HCT116 (cell line): Measurements from ENCODE around the gene ASB7. TPM values are rescaled to one million over a fixed set of nuclear protein-coding genes. Genes with fewer than 3 reads are reported as not detected.

Experiments used
- ATAC-seq: fragments of 200-7000 bp; cut with Tn5 transposase; 2 replicates; pipeline ENCODE4 v1.9.1; 2020; ENCODE audit warnings: mild to moderate bottlenecking, moderate library complexity
- BruUV-seq: library from RNA; stranded (reverse); fragments of 400-500 nt; replicated peaks from 2 replicates; lab custom pipeline; 2021; lab: Mats Ljungman, UMichigan
- CTCF ChIA-PET: fragments of 300-600 bp; sonication (Branson Sonifier 250); formaldehyde crosslinking; loops from one replicate; lab custom pipeline; 2021; ENCODE audit warnings: antibody characterized with exemption; lab: Charles Lee
- POLR2A ChIA-PET: fragments of 300-600, 350-600 bp; sonication (Branson Sonifier 250); formaldehyde crosslinking; loops from one replicate; lab custom pipeline; 2021; ENCODE audit warnings: antibody characterized with exemption; lab: Charles Lee
- RAD21 ChIA-PET, 2 experiments: fragments of 300-600 bp; sonication (Branson Sonifier 250); formaldehyde crosslinking; loops; one replicate each; lab custom pipeline; 2023; ENCODE audit warnings: low total read pairs in 2 of 2; ENCODE audit not compliant: uncharacterized antibody in 2 of 2, unreplicated experiment in 2 of 2, low non-redundant PET in 1 of 2; lab: Charles Lee
- DNase-seq: peaks from one replicate; pipeline ENCODE4 v3.0.0-alpha.2; 2010; ENCODE audit warnings: low read depth, low spot score
- H2AFZ ChIP-seq: fragments of 200-600 bp; shearing (Covaris generic), sonication (generic); 2 replicates; pipeline ENCODE4 v1.6.1; 2017; ENCODE audit warnings: low read depth, mixed run types, mixed read lengths, antibody characterized with exemption, low read length; ENCODE audit not compliant: poor library complexity, severe bottlenecking
- H3K27ac ChIP-seq: 2 replicates; pipeline ENCODE4 v1.5.1; 2012; ENCODE audit warnings: low read depth, low read length
- H3K27me3 ChIP-seq: fragments of 200-600 bp; sonication (generic); 2 replicates; pipeline ENCODE4 v1.6.1; 2016; ENCODE audit warnings: mixed run types, low read length, mixed read lengths; ENCODE audit not compliant: insufficient read depth
- H3K36me3 ChIP-seq, 2 experiments: fragments of 200-500 bp in 1 of 2; fragments of 200-600 bp in 1 of 2; sonication (Bioruptor generic) in 1 of 2; sonication (generic) in 1 of 2; 2 replicates each; pipeline versions ENCODE4 v1.5.1 to v1.6.1; 2014 to 2016; ENCODE audit warnings: low read length in 2 of 2, inconsistent platforms in 1 of 2, mixed read lengths in 1 of 2, mixed run types in 1 of 2; ENCODE audit not compliant: insufficient read depth in 2 of 2, control insufficient read depth in 1 of 2
- H3K4me1 ChIP-seq, 2 experiments: fragments of 200-600 bp in 1 of 2; sonication (generic) in 1 of 2; 2 replicates each; pipeline versions ENCODE4 v1.5.1 to v1.6.1; 2012 to 2017; ENCODE audit warnings: low read length in 2 of 2, inconsistent platforms in 1 of 2, mild to moderate bottlenecking in 1 of 2, mixed read lengths in 1 of 2, mixed run types in 1 of 2, moderate library complexity in 1 of 2; ENCODE audit not compliant: insufficient read depth in 2 of 2, control insufficient read depth in 1 of 2
- H3K4me2 ChIP-seq: fragments of 200-600 bp; sonication (generic); 2 replicates; pipeline ENCODE4 v1.6.1; 2017; ENCODE audit warnings: mixed run types, low read length, mixed read lengths
- H3K4me3 ChIP-seq, 2 experiments: fragments of 200-600 bp in 1 of 2; sonication (generic) in 1 of 2; replicated peaks in 1 of 2; 2 replicates each; pipeline ENCODE4 v1.5.1; 2011 to 2016; ENCODE audit warnings: low read length in 2 of 2, control low read depth in 1 of 2, low read depth in 1 of 2, mild to moderate bottlenecking in 1 of 2, mixed read lengths in 1 of 2, mixed run types in 1 of 2
- H3K79me2 ChIP-seq: fragments of 200-600 bp; sonication (generic); 2 replicates; pipeline ENCODE4 v1.6.1; 2017; ENCODE audit warnings: mild to moderate bottlenecking, mixed run types, low read length, moderate library complexity, mixed read lengths; ENCODE audit not compliant: insufficient read depth
- H3K9ac ChIP-seq: fragments of 200-600 bp; sonication (generic); 2 replicates; pipeline ENCODE4 v1.6.1; 2016; ENCODE audit warnings: low read length, mixed read lengths
- H3K9me2 ChIP-seq: fragments of 200-600 bp; sonication (generic), shearing (Covaris generic); 2 replicates; pipeline ENCODE4 v1.6.1; 2017; ENCODE audit warnings: mixed run types, mild to moderate bottlenecking, moderate library complexity; ENCODE audit not compliant: insufficient read depth
- H3K9me3 ChIP-seq, 2 experiments: fragments of 200-500 bp in 1 of 2; fragments of 200-600 bp in 1 of 2; sonication (Bioruptor generic) in 1 of 2; sonication (generic) in 1 of 2; 2 replicates each; pipeline ENCODE4 v1.6.1; 2014 to 2017; ENCODE audit warnings: low read length in 2 of 2, mixed read lengths in 2 of 2, inconsistent platforms in 1 of 2, low read depth in 1 of 2, mild to moderate bottlenecking in 1 of 2, mixed run types in 1 of 2, moderate library complexity in 1 of 2; ENCODE audit not compliant: control insufficient read depth in 1 of 2, insufficient read depth in 1 of 2
- H4K20me1 ChIP-seq: fragments of 200-600 bp; sonication (generic), shearing (Covaris generic); 2 replicates; pipeline ENCODE4 v1.6.1; 2017; ENCODE audit warnings: mixed run types, mild to moderate bottlenecking, moderate library complexity; ENCODE audit not compliant: insufficient read depth
- EGR1 ChIP-seq: IDR thresholded peaks from 2 replicates; pipeline ENCODE4 v1.6.1; 2012; ENCODE audit warnings: low read depth
- ELF1 ChIP-seq: IDR thresholded peaks from 2 replicates; pipeline ENCODE4 v1.6.1; 2012; ENCODE audit warnings: low read depth, borderline replicate concordance
- SIN3A ChIP-seq: IDR thresholded peaks from 2 replicates; pipeline ENCODE4 v1.6.1; 2012; ENCODE audit warnings: low read depth
- YY1 ChIP-seq: IDR thresholded peaks from 2 replicates; pipeline ENCODE4 v1.6.1; 2011; ENCODE audit warnings: low read length, low read depth, moderate library complexity, mild to moderate bottlenecking; ENCODE audit not compliant: insufficient replicate concordance; ENCODE audit errors: extremely low read depth
- ZNF274 ChIP-seq: fragments of 200-500 bp; sonication (Bioruptor generic); IDR thresholded peaks from 2 replicates; pipeline ENCODE4 v1.6.1; 2014; ENCODE audit warnings: mild to moderate bottlenecking, low read depth, low read length, inconsistent platforms
- intact Hi-C: fragments of 100-400 bp; cut with micrococcal nuclease; formaldehyde crosslinking; loops from 2 replicates; pipeline ENCODE4 v1.10.0; 2022
- total RNA-seq: library from RNA; stranded (reverse); gene quantifications from one replicate; pipeline ENCODE4 v1.2.1, GENCODE V29; 2021; ENCODE audit not compliant: unreplicated experiment

ASB7 gene
- total RNA-seq, 1 experiment from 2014 or later: 16.6 TPM

- H4K20me1 ChIP-seq: no peaks in the 10 kb centered on the region
- no peak for TF ChIP-seq YY1
- TF ChIP-seq ELF1: no peak
- TF ChIP-seq SIN3A: no peak
- TF ChIP-seq, all 23 proteins: peak for 0
- Histone ChIP-seq H3K9me3 (no peaks in the 10 kb centered on the region), H3K4me1 (peaks cover 0 to 29% of the 10 kb centered on the region in 2 experiments; a peak in 2 of 4 replicates), H3K9me2 (no peaks in the 10 kb centered on the region), H3K36me3 (no peaks in the 10 kb centered on the region), H3K79me2 (no peaks in the 10 kb centered on the region), H3K27ac (no peak overlapping the region), H3K4me2 (no peak overlapping the region), H3K9ac (no peak overlapping the region), H3K4me3 (no peak overlapping the region), H3K27me3 (no peaks in the 10 kb centered on the region), H2AFZ (no peak overlapping the region)
- ATAC-seq (no peak), DNase-seq (no peak)
- ChIA-PET CTCF (interaction anchor here (1.5 to 3.0 kb wide), 2 partner anchors 10 to 202 kb away, joined by 5 to 38 read pairs; no protein-coding TSS in a partner anchor), RAD21 (interaction anchor here in 1 of 2 experiments (2.1 kb wide), 1 partner anchor 202 kb away, joined by 8 read pairs; no protein-coding TSS in a partner anchor), POLR2A (no interaction called here)
- intact Hi-C loops: no loop called here
- BruUV-seq: no TSS peak
Observed at GRCh38 chr15:100670505-100671021, 68.2 kb downstream of the ASB7 start.

GRCh38 chr15:100671124-100671680 is 68.8 kb downstream of the ASB7 start:
- no peak overlapping the region for H3K27ac ChIP-seq
- CTCF ChIA-PET: interaction anchor here (0.6 to 3.0 kb wide), 9 partner anchors 9 to 1535 kb away, joined by 3 to 38 read pairs (median 4); no protein-coding TSS in a partner anchor
- TF ChIP-seq EGR1: no peak
- TF ChIP-seq ZNF274: no peak
- no peaks in the 10 kb centered on the region for H3K79me2 ChIP-seq
- H3K4me3 ChIP-seq: no peak overlapping the region
- BruUV-seq: no TSS peak
- H3K4me2 ChIP-seq: peak overlapping the region; percentile 60; the same call in 1 of the 2 replicates
- POLR2A ChIA-PET: interaction anchor here (0.8 to 1.4 kb wide), 2 partner anchors 51 to 208 kb away, joined by 3 to 4 read pairs; partner anchors contain the start of gene ALDH1A3
- intact Hi-C loops: no loop called here
- no peaks in the 10 kb centered on the region for H3K27me3 ChIP-seq
- H2AFZ ChIP-seq: no peak overlapping the region
- RAD21 ChIA-PET: interaction anchor here (0.7 to 2.1 kb wide), 3 partner anchors 200 to 202 kb away, joined by 3 to 8 read pairs (median 7); no protein-coding TSS in a partner anchor
- peak overlapping the region; percentile 47; the same call in 1 of the 2 replicates for H3K9ac ChIP-seq
- DNase-seq (no peak), ATAC-seq (no peak)
- H3K9me3 ChIP-seq: no peaks in the 10 kb centered on the region
- H3K36me3 ChIP-seq: no peaks in the 10 kb centered on the region
- H4K20me1 ChIP-seq: no peaks in the 10 kb centered on the region
- peaks cover 0 to 29% of the 10 kb centered on the region in 2 experiments; a peak in 2 of 4 replicates for H3K4me1 ChIP-seq
- no peaks in the 10 kb centered on the region for H3K9me2 ChIP-seq
